Gastroesophageal sphincter (tissue), 4 donors: ENCODE measurements around the gene COX4I1. TPM values are rescaled to one million over a fixed set of nuclear protein-coding genes. Genes with fewer than 3 reads are reported as not detected.

Source experiments
- ATAC-seq: fragments of 150-250 bp; one replicate; pipeline ENCODE4 v1.9.1; 2016; ENCODE audit warnings: mild to moderate bottlenecking, moderate library complexity
- H3K27ac ChIP-seq, 4 donors: fragments of 200-600 bp; sonication (generic) in 3 of 4; 1 replicate in 3 of 4; 2 replicates in 1 of 4; pipeline ENCODE4 v1.5.1; 2016 to 2019
- H3K27me3 ChIP-seq: fragments of 200-600 bp; sonication (generic); one replicate; pipeline ENCODE4 v1.5.1; 2019
- H3K36me3 ChIP-seq, 2 donors: fragments of 200-600 bp; sonication (generic); one replicate each; pipeline ENCODE4 v1.5.1; 2019; ENCODE audit warnings: control low read depth in 1 of 2
- H3K4me1 ChIP-seq, 3 donors: fragments of 200-600 bp; sonication (generic); 1 replicate in 2 of 3; 2 replicates in 1 of 3; pipeline ENCODE4 v1.5.1; 2016 to 2019; ENCODE audit warnings: control low read depth in 2 of 3
- H3K4me3 ChIP-seq, 2 donors: fragments of 200-600 bp; sonication (generic); one replicate each; pipeline ENCODE4 v1.5.1; 2019; ENCODE audit warnings: mild to moderate bottlenecking in 1 of 2, moderate library complexity in 1 of 2
- H3K9me3 ChIP-seq, 3 donors: fragments of 200-600 bp; sonication (generic); one replicate each; pipeline ENCODE4 v1.5.1; 2017 to 2019; ENCODE audit warnings: control low read depth in 2 of 3
- CTCF ChIP-seq, 4 experiments: fragments of 200-600 bp in 2 of 4; fragments of 450-650 bp in 2 of 4; sonication (generic) in 1 of 4; IDR thresholded peaks; one replicate each; pipeline ENCODE4 v1.5.1; 2017 to 2019; ENCODE audit warnings: antibody characterized with exemption in 4 of 4, mild to moderate bottlenecking in 2 of 4, moderate library complexity in 2 of 4
- EP300 ChIP-seq: sonication (generic); formaldehyde crosslinking; IDR thresholded peaks from one replicate; pipeline ENCODE4 v1.6.1; 2017; ENCODE audit warnings: antibody characterized with exemption, mild to moderate bottlenecking
- POLR2A ChIP-seq, 2 donors: fragments of 450-650 bp; IDR thresholded peaks; one replicate each; pipeline ENCODE4 v1.6.1; 2017; ENCODE audit warnings: antibody characterized with exemption in 2 of 2, mild to moderate bottlenecking in 2 of 2, moderate library complexity in 1 of 2
- POLR2AphosphoS5 ChIP-seq: sonication (generic); formaldehyde crosslinking; IDR thresholded peaks from one replicate; pipeline ENCODE4 v1.6.1; 2017; ENCODE audit warnings: antibody characterized with exemption
- WGBS, 2 donors: methylation state at CpG; one replicate each; pipeline ENCODE4 v1.1.5; 2018; ENCODE audit warnings: low coverage in 1 of 2; 5-methylcytosine and 5-hydroxymethylcytosine counted together
- total RNA-seq, 4 donors: library from RNA; depleted of rRNA; stranded (reverse); fragments of >200 nt; gene quantifications; one replicate each; pipeline ENCODE4 v1.1.0, GENCODE V29; 2016

The COX4I1 gene
- total RNA-seq, 4 donors from 2014 or later: 465 to 597 (median 507) TPM

- no peak overlapping the region for H3K4me3 ChIP-seq
- no peaks in the 10 kb centered on the region for H3K4me1 ChIP-seq
- peaks cover 4 to 22% of the 10 kb centered on the region in 2 donors for H3K36me3 ChIP-seq
- 60 to 77% methylated on average over 1 to 7 of the region's 13 CpGs for WGBS, 2 donors
- no peak overlapping the region for H3K27ac ChIP-seq
- TF ChIP-seq CTCF (IDR thresholded peaks at IDR 0.05) (no peak), POLR2AphosphoS5 (no peak)
- no peak for ATAC-seq
- no peaks in the 10 kb centered on the region for H3K9me3 ChIP-seq
- peaks cover 22% of the 10 kb centered on the region for H3K27me3 ChIP-seq
Observed at GRCh38 chr16:85810097-85810741, 10.7 kb downstream of the COX4I1 start.

- H3K4me1 ChIP-seq: no peaks in the 10 kb centered on the region
- no peak overlapping the region for H3K4me3 ChIP-seq
- H3K27me3 ChIP-seq: peaks cover 22% of the 10 kb centered on the region
- H3K27ac ChIP-seq: no peak overlapping the region
- peaks cover 4 to 17% of the 10 kb centered on the region in 2 donors for H3K36me3 ChIP-seq
- no peaks in the 10 kb centered on the region for H3K9me3 ChIP-seq
- TF ChIP-seq POLR2AphosphoS5: no peak
- TF ChIP-seq CTCF (IDR thresholded peaks at IDR 0.05): no peak
- TF ChIP-seq EP300: no peak
- no peak for TF ChIP-seq POLR2A (IDR thresholded peaks at IDR 0.05)
- WGBS, 2 donors: 97 to 100% methylated on average over 2 to 4 of the region's 7 CpGs
- no peak for ATAC-seq
Observed at GRCh38 chr16:85810742-85811115, 11.2 kb downstream of the COX4I1 start.

GRCh38 chr16:85812031-85812807 lies 12.7 kb downstream of the COX4I1 start:
- no peaks in the 10 kb centered on the region for H3K4me1 ChIP-seq
- peaks cover 22% of the 10 kb centered on the region for H3K27me3 ChIP-seq
- peaks cover 0 to 2% of the 10 kb centered on the region in 2 donors for H3K36me3 ChIP-seq
- H3K4me3 ChIP-seq: no peak overlapping the region
- TF ChIP-seq POLR2A (IDR thresholded peaks at IDR 0.05) (no peak), CTCF (IDR thresholded peaks at IDR 0.05) (no peak), EP300 (no peak), POLR2AphosphoS5 (no peak)
- no peaks in the 10 kb centered on the region for H3K9me3 ChIP-seq
- no peak overlapping the region for H3K27ac ChIP-seq
- no peak for ATAC-seq
- 30 to 60% methylated on average over 10 to 32 of the region's 37 CpGs for WGBS, 2 donors

GRCh38 chr16:85812811-85813700 lies 13.6 kb downstream of the COX4I1 start:
- no peak for TF ChIP-seq EP300
- no peak for TF ChIP-seq POLR2A (IDR thresholded peaks at IDR 0.05)
- TF ChIP-seq CTCF (IDR thresholded peaks at IDR 0.05): no peak
- TF ChIP-seq POLR2AphosphoS5: no peak
- H3K4me1 ChIP-seq: no peaks in the 10 kb centered on the region
- 89 to 91% methylated on average over 7 to 13 of the region's 20 CpGs for WGBS, 2 donors
- no peaks in the 10 kb centered on the region for H3K36me3 ChIP-seq
- no peak overlapping the region for H3K4me3 ChIP-seq
- no peaks in the 10 kb centered on the region for H3K9me3 ChIP-seq
- H3K27ac ChIP-seq: no peak overlapping the region
- H3K27me3 ChIP-seq: peaks cover 22% of the 10 kb centered on the region
- no peak for ATAC-seq
